CD14-positive monocyte (primary cell): Measurements from ENCODE around the gene PIP4K2C. TPM values are rescaled to one million over a fixed set of nuclear protein-coding genes. Genes with fewer than 3 reads are reported as not detected.

Experiments
- DNase-seq, 3 donors: peaks; one replicate each; pipeline ENCODE4 v3.0.0-alpha.2; 2011 to 2022
- H2AFZ ChIP-seq: 2 replicates; pipeline ENCODE4 v1.6.0; 2012; ENCODE audit warnings: mild to moderate bottlenecking, low read depth, low read length, inconsistent platforms; ENCODE audit not compliant: insufficient read depth, poor library complexity, severe bottlenecking
- H3K27ac ChIP-seq, 2 donors: 1 replicate in 1 of 2; 2 replicates in 1 of 2; pipeline ENCODE4 v1.5.1; 2012 to 2013; ENCODE audit warnings: low read length in 2 of 2, control low read depth in 1 of 2, inconsistent platforms in 1 of 2, low read depth in 1 of 2, mild to moderate bottlenecking in 1 of 2
- H3K27me3 ChIP-seq, 2 donors: one replicate each; pipeline versions ENCODE4 v1.6.0 to v1.6.1; 2011 to 2013; ENCODE audit warnings: low read length in 2 of 2; ENCODE audit not compliant: control insufficient read depth in 2 of 2, insufficient read depth in 2 of 2
- H3K36me3 ChIP-seq, 2 donors: replicated peaks in 1 of 2; 1 replicate in 1 of 2; 2 replicates in 1 of 2; pipeline versions ENCODE4 v1.5.1 to v1.6.1; 2012 to 2013; ENCODE audit warnings: low read length in 2 of 2, control low read depth in 1 of 2, inconsistent platforms in 1 of 2, mild to moderate bottlenecking in 1 of 2; ENCODE audit not compliant: insufficient read depth in 2 of 2, control insufficient read depth in 1 of 2
- H3K4me1 ChIP-seq, 2 donors: 1 replicate in 1 of 2; 2 replicates in 1 of 2; pipeline versions ENCODE4 v1.5.1 to v1.6.1; 2012 to 2013; ENCODE audit warnings: low read length in 2 of 2, control low read depth in 1 of 2, inconsistent platforms in 1 of 2, mild to moderate bottlenecking in 1 of 2, moderate library complexity in 1 of 2; ENCODE audit not compliant: insufficient read depth in 2 of 2, control insufficient read depth in 1 of 2
- H3K4me2 ChIP-seq: replicated peaks from 2 replicates; pipeline ENCODE3; 2012; ENCODE audit warnings: low read length, moderate library complexity, mild to moderate bottlenecking; ENCODE audit not compliant: poor library complexity, severe bottlenecking; ENCODE audit errors: extremely low read depth
- H3K4me3 ChIP-seq, 3 experiments: fragments of 200-600 bp in 1 of 3; sonication (generic) in 1 of 3; replicated peaks in 1 of 3; 1 replicate in 2 of 3; 2 replicates in 1 of 3; pipeline ENCODE4 v1.5.1; 2011 to 2013; ENCODE audit warnings: low read length in 3 of 3, mild to moderate bottlenecking in 3 of 3, control low read depth in 2 of 3, low read depth in 2 of 3, inconsistent platforms in 1 of 3, moderate library complexity in 1 of 3
- H3K79me2 ChIP-seq: 2 replicates; pipeline ENCODE4 v1.6.0; 2012; ENCODE audit warnings: mild to moderate bottlenecking, control low read depth, inconsistent platforms, low read length, moderate library complexity; ENCODE audit not compliant: insufficient read depth
- H3K9ac ChIP-seq: 2 replicates; pipeline ENCODE4 v1.6.0; 2017; ENCODE audit warnings: low read length, mild to moderate bottlenecking; ENCODE audit not compliant: insufficient read depth, poor library complexity, severe bottlenecking
- H3K9me3 ChIP-seq, 2 donors: replicated peaks in 1 of 2; 1 replicate in 1 of 2; 2 replicates in 1 of 2; pipeline versions ENCODE4 v1.5.1 to v1.6.1; 2012 to 2013; ENCODE audit warnings: low read length in 2 of 2, control low read depth in 1 of 2; ENCODE audit not compliant: control insufficient read depth in 1 of 2, insufficient read depth in 1 of 2
- H4K20me1 ChIP-seq: 2 replicates; pipeline ENCODE4 v1.6.0; 2012; ENCODE audit warnings: mild to moderate bottlenecking, low read length, control low read depth, moderate library complexity; ENCODE audit not compliant: insufficient read depth
- H3K27ac Mint-ChIP-seq, 7 donors: one replicate each; pipeline ENCODE4 v1.8.0; 2020; ENCODE audit warnings: mild to moderate bottlenecking in 7 of 7, mixed read lengths in 7 of 7, moderate library complexity in 6 of 7, inconsistent platforms in 2 of 7
- H3K27me3 Mint-ChIP-seq, 3 donors: one replicate each; pipeline ENCODE4 v1.8.0; 2021 to 2022; ENCODE audit warnings: low read depth in 3 of 3, mild to moderate bottlenecking in 3 of 3, mixed read lengths in 3 of 3, moderate library complexity in 3 of 3, inconsistent platforms in 1 of 3
- H3K36me3 Mint-ChIP-seq, 2 donors: one replicate each; pipeline ENCODE4 v1.8.0; 2020; ENCODE audit warnings: mixed read lengths in 2 of 2, inconsistent platforms in 1 of 2, mild to moderate bottlenecking in 1 of 2
- H3K4me1 Mint-ChIP-seq: one replicate; pipeline ENCODE4 v1.8.0; 2020; ENCODE audit warnings: mild to moderate bottlenecking, mixed read lengths
- H3K4me3 Mint-ChIP-seq, 2 donors: one replicate each; pipeline ENCODE4 v1.8.0; 2020; ENCODE audit warnings: mild to moderate bottlenecking in 2 of 2, mixed read lengths in 2 of 2, moderate library complexity in 1 of 2
- H3K9me3 Mint-ChIP-seq, 7 donors: one replicate each; pipeline ENCODE4 v1.8.0; 2020 to 2022; ENCODE audit warnings: mixed read lengths in 7 of 7, mild to moderate bottlenecking in 6 of 7, moderate library complexity in 6 of 7, inconsistent platforms in 2 of 7
- CTCF ChIP-seq: fragments of 200-600 bp; IDR thresholded peaks from one replicate; pipeline ENCODE4 v1.8.0; 2022; ENCODE audit warnings: antibody characterized with exemption, mild to moderate bottlenecking
- WGBS: methylation state at CpG from one replicate; pipeline ENCODE4 v1.1.5; 2013; ENCODE audit warnings: missing lambda C conversion rate; ENCODE audit not compliant: insufficient coverage; 5-methylcytosine and 5-hydroxymethylcytosine counted together
- intact Hi-C, 2 donors: fragments of 100-400 bp; cut with micrococcal nuclease; formaldehyde crosslinking; loops; one replicate each; pipeline versions ENCODE4 v1.15.0 to v1.15.1; 2023
- polyA plus RNA-seq, 3 donors: library from polyadenylated mRNA; depleted of rRNA in 1 of 3; unstranded in 2 of 3; stranded (reverse) in 1 of 3; fragments of 300-500 nt in 2 of 3; fragments of >200 nt in 1 of 3; fragmentation: Illumina TruSeq in 2 of 3; gene quantifications; 1 replicate in 2 of 3; 2 replicates in 1 of 3; pipeline ENCODE4 v1.2.3, GENCODE V29; 2012 to 2021

Gene PIP4K2C
- polyA plus RNA-seq, 3 donors = 12.3 to 18.6 (median 16.9) TPM

GRCh38 chr12:57613427-57614109 is 22.6 kb downstream of the PIP4K2C start:
- peak overlapping the region in 1 of 2 donors; percentile 49 for H3K4me3 Mint-ChIP-seq
- 93% methylated on average over 3 of the region's 10 CpGs for WGBS

More at GRCh38 chr12:57613427-57614109, 22.6 kb downstream of the PIP4K2C start:
- Mint-ChIP-seq H3K9me3 (peaks cover 0 to 17% (median 2%) of the 10 kb centered on the region in 7 donors), H3K27me3 (peaks cover 80 to 93% (median 89%) of the 10 kb centered on the region in 3 donors), H3K36me3 (peaks cover 0 to 1% of the 10 kb centered on the region in 2 donors), H3K4me1 (peaks cover 16% of the 10 kb centered on the region), H3K27ac (no peak overlapping the region)
- Histone ChIP-seq H3K9ac (no peak overlapping the region), H2AFZ (no peak overlapping the region), H3K36me3 (no peaks in the 10 kb centered on the region), H3K4me2 (no peak overlapping the region), H3K27me3 (peaks cover 39 to 91% of the 10 kb centered on the region in 2 donors), H3K9me3 (peaks cover 0 to 5% of the 10 kb centered on the region in 2 donors), H3K4me1 (peaks cover 13 to 17% of the 10 kb centered on the region in 2 donors), H4K20me1 (no peaks in the 10 kb centered on the region), H3K27ac (no peak overlapping the region), H3K4me3 (no peak overlapping the region), H3K79me2 (no peaks in the 10 kb centered on the region)
- intact Hi-C loops = no loop called here
- TF ChIP-seq CTCF = no peak
- no peak for DNase-seq
